ENCODE measurements around the gene CLSTN2. TPM values are rescaled to one million over a fixed set of nuclear protein-coding genes. Genes with fewer than 3 reads are reported as not detected.

Gene CLSTN2
- total RNA-seq, 4 donors from 2014 or later: 3.7 to 9.5 (median 7.4) TPM

GRCh38 chr3:140088058-140088457 is 153.1 kb downstream of the CLSTN2 start:
- TF ChIP-seq EP300 (IDR thresholded peaks at IDR 0.05) (no peak), CTCF (IDR thresholded peaks at IDR 0.05) (no peak), POLR2AphosphoS5 (IDR thresholded peaks at IDR 0.05) (no peak)
- no peak overlapping the region for H3K4me3 ChIP-seq
- whole genome bisulfite sequencing: 77% methylated on average over 3 of the region's 3 CpGs

GRCh38 chr3:140088513-140088912 is 153.5 kb downstream of the CLSTN2 start:
- Histone ChIP-seq H3K4me3 (no peak overlapping the region), H3K36me3 (no peaks in the 10 kb centered on the region), H3K27ac (replicated peaks in 1 of 4) (no peak overlapping the region), H3K4me1 (peaks cover 0 to 13% (median 8%) of the 10 kb centered on the region in 4 donors), H3K9me3 (no peaks in the 10 kb centered on the region), H3K27me3 (no peaks in the 10 kb centered on the region)
- intact Hi-C loops (cut with DNase I): no loop called here
- WGBS: 81% methylated on average over 2 of the region's 2 CpGs
- no peak for DNase-seq (ENCODE audit: extremely low spot score)
- TF ChIP-seq EP300 (IDR thresholded peaks at IDR 0.05) (no peak), POLR2A (IDR thresholded peaks at IDR 0.05; ENCODE audit: low read depth) (no peak), CTCF (IDR thresholded peaks at IDR 0.05) (no peak), POLR2AphosphoS5 (IDR thresholded peaks at IDR 0.05) (no peak)

More at GRCh38 chr3:140088058-140088457, 153.1 kb downstream of the CLSTN2 start:
- Histone ChIP-seq H3K9me3 (no peaks in the 10 kb centered on the region), H3K27me3 (no peaks in the 10 kb centered on the region), H3K4me1 (peaks cover 0 to 9% (median 4%) of the 10 kb centered on the region in 4 donors), H3K27ac (replicated peaks in 1 of 4) (no peak overlapping the region), H3K36me3 (no peaks in the 10 kb centered on the region)
- no peak for DNase-seq (ENCODE audit: extremely low spot score)
- intact Hi-C loops (cut with DNase I): no loop called here

GRCh38 chr3:140089403-140090072 is 154.6 kb downstream of the CLSTN2 start:
- Histone ChIP-seq H3K36me3 (no peaks in the 10 kb centered on the region), H3K4me3 (no peak overlapping the region), H3K27me3 (no peaks in the 10 kb centered on the region), H3K27ac (replicated peaks in 1 of 4) (no peak overlapping the region), H3K4me1 (peaks cover 6 to 24% (median 17%) of the 10 kb centered on the region in 4 donors), H3K9me3 (no peaks in the 10 kb centered on the region)
- TF ChIP-seq POLR2AphosphoS5 (IDR thresholded peaks at IDR 0.05): no peak
- no peak for TF ChIP-seq POLR2A (IDR thresholded peaks at IDR 0.05; ENCODE audit: low read depth)
- no peak for TF ChIP-seq CTCF (IDR thresholded peaks at IDR 0.05)
- TF ChIP-seq EP300 (IDR thresholded peaks at IDR 0.05): no peak
- no peak for DNase-seq (ENCODE audit: extremely low spot score)
- intact Hi-C loops (cut with DNase I): no loop called here
- 91% methylated on average over 2 of the region's 2 CpGs for WGBS

- Histone ChIP-seq H3K27me3 (no peaks in the 10 kb centered on the region), H3K36me3 (no peaks in the 10 kb centered on the region), H3K27ac (replicated peaks in 1 of 4) (no peak overlapping the region), H3K4me3 (no peak overlapping the region), H3K9me3 (no peaks in the 10 kb centered on the region), H3K4me1 (peaks cover 6 to 28% (median 19%) of the 10 kb centered on the region in 4 donors)
- TF ChIP-seq EP300 (IDR thresholded peaks at IDR 0.05): no peak
- TF ChIP-seq CTCF (IDR thresholded peaks at IDR 0.05): no peak
- no peak for TF ChIP-seq POLR2A (IDR thresholded peaks at IDR 0.05; ENCODE audit: low read depth)
- intact Hi-C loops (cut with DNase I): no loop called here
- WGBS: 50% methylated on average over 3 of the region's 3 CpGs
- no peak for DNase-seq (ENCODE audit: extremely low spot score)
Observed at GRCh38 chr3:140091143-140091542, 156.2 kb downstream of the CLSTN2 start.

All from esophagus muscularis mucosa (tissue), 4 donors.